K562 (cell line): ENCODE measurements around the gene TMEM135. TPM values are rescaled to one million over a fixed set of nuclear protein-coding genes. Genes with fewer than 3 reads are reported as not detected.

Source experiments
- ATAC-seq: fragments of 200-7000 bp; cut with Tn5 transposase; 3 replicates; pipeline ENCODE4 v1.9.1; 2020; ENCODE audit warnings: moderate library complexity
- BruUV-seq: library from RNA; stranded (reverse); fragments of 400-500 nt; replicated peaks from 2 replicates; lab custom pipeline; 2021; lab: Mats Ljungman, UMichigan
- CTCF ChIA-PET: fragments of 300-600 bp; formaldehyde crosslinking; extraction: SDS; loops from one replicate; lab custom pipeline; 2021; ENCODE audit warnings: low intra/inter-chr PET ratio; lab: Yijun Ruan, JAX
- POLR2A ChIA-PET: fragments of 300-600, 350-650 bp; sonication (Branson Sonifier 250); formaldehyde crosslinking; extraction: SDS; loops from one replicate; lab custom pipeline; 2021; ENCODE audit warnings: antibody characterized with exemption, inconsistent platforms; lab: Yijun Ruan, JAX
- DNase-seq, 4 experiments: peaks; one replicate each; pipeline versions ENCODE4 v3.0.0 to v3.0.0-alpha.2; 2011 to 2018; ENCODE audit warnings: low spot score in 3 of 4, mixed read lengths in 3 of 4; ENCODE audit errors: extremely low read depth in 1 of 4
- FAIRE-seq: peaks from 2 replicates; lab custom pipeline; 2011; peaks lifted over from hg19 to GRCh38; lab: Jason Lieb, UNC
- H2AFZ ChIP-seq: 2 replicates; pipeline ENCODE4 v1.6.0; 2011; ENCODE audit warnings: low read depth, low read length, control low read depth, inconsistent platforms
- H3K27ac ChIP-seq: fragments of 200-600 bp; 3 replicates; pipeline ENCODE4 v1.8.0; 2011; ENCODE audit warnings: low read depth, mild to moderate bottlenecking, control low read depth, inconsistent platforms, low read length, moderate library complexity, mixed read lengths; ENCODE audit errors: extremely low read depth
- H3K27me3 ChIP-seq, 2 experiments: fragments of 300-600 bp in 1 of 2; 2 replicates in 1 of 2; 3 replicates in 1 of 2; pipeline versions ENCODE4 v1.6.0 to v1.8.0; 2011; ENCODE audit warnings: inconsistent platforms in 2 of 2, low read length in 2 of 2, mild to moderate bottlenecking in 1 of 2, mixed read lengths in 1 of 2, moderate library complexity in 1 of 2; ENCODE audit not compliant: control insufficient read depth in 2 of 2, insufficient read depth in 2 of 2
- H3K36me3 ChIP-seq: fragments of 300-600 bp; 3 replicates; pipeline ENCODE4 v1.8.0; 2011; ENCODE audit warnings: mild to moderate bottlenecking, low read length, inconsistent platforms; ENCODE audit not compliant: control insufficient read depth, insufficient read depth
- H3K4me1 ChIP-seq, 2 experiments: fragments of 200-600 bp in 1 of 2; replicated peaks in 1 of 2; 2 replicates in 1 of 2; 3 replicates in 1 of 2; pipeline versions ENCODE4 v1.5.1 to v1.8.0; 2011; ENCODE audit warnings: inconsistent platforms in 2 of 2, low read length in 2 of 2, mild to moderate bottlenecking in 1 of 2, mixed read lengths in 1 of 2, moderate library complexity in 1 of 2; ENCODE audit not compliant: control insufficient read depth in 2 of 2, insufficient read depth in 2 of 2
- H3K4me2 ChIP-seq: 2 replicates; pipeline ENCODE4 v1.6.1; 2011; ENCODE audit warnings: low read length, control low read depth, inconsistent platforms, mixed read lengths; ENCODE audit not compliant: insufficient read depth
- H3K4me3 ChIP-seq: fragments of 200-600 bp; sonication (generic), shearing (Covaris generic); 2 replicates; pipeline ENCODE4 v1.5.1; 2016; ENCODE audit warnings: control low read depth, inconsistent platforms
- H3K79me2 ChIP-seq: fragments of 200-600 bp; 3 replicates; pipeline ENCODE4 v1.8.0; 2011; ENCODE audit warnings: low read length, inconsistent platforms; ENCODE audit not compliant: control insufficient read depth, insufficient read depth
- H3K9ac ChIP-seq, 2 experiments: 2 replicates each; pipeline versions ENCODE4 v1.6.0 to v1.6.1; 2011; ENCODE audit warnings: low read depth in 2 of 2, low read length in 2 of 2, control low read depth in 1 of 2, inconsistent platforms in 1 of 2, mild to moderate bottlenecking in 1 of 2, mixed read lengths in 1 of 2; ENCODE audit not compliant: insufficient read depth in 1 of 2
- H3K9me1 ChIP-seq: one replicate; pipeline ENCODE4 v1.6.0; 2011; ENCODE audit warnings: inconsistent platforms, mild to moderate bottlenecking, low read length, moderate library complexity; ENCODE audit not compliant: control insufficient read depth, insufficient read depth
- H3K9me3 ChIP-seq: replicated peaks from 2 replicates; pipeline ENCODE4 v1.5.1; 2011; ENCODE audit warnings: low read depth, low read length, inconsistent platforms; ENCODE audit not compliant: control insufficient read depth, insufficient read depth
- H4K20me1 ChIP-seq: replicated peaks from 2 replicates; pipeline ENCODE4 v1.6.1; 2011; ENCODE audit warnings: low read length, inconsistent platforms, mixed read lengths; ENCODE audit not compliant: control insufficient read depth, insufficient read depth
- ARNT ChIP-seq, 2 experiments: fragments of 450-650 bp; IDR thresholded peaks; 2 replicates each; pipeline ENCODE4 v1.6.1; 2016; ENCODE audit warnings: mild to moderate bottlenecking in 1 of 2
- BRCA1 ChIP-seq, 2 experiments: fragments of 450-650 bp in 1 of 2; sonication (generic) in 1 of 2; formaldehyde crosslinking in 1 of 2; IDR thresholded peaks; 2 replicates each; pipeline versions ENCODE4 v1.5.0 to v1.6.1; 2017 to 2020; ENCODE audit warnings: mild to moderate bottlenecking in 1 of 2, missing genetic modification reagents in 1 of 2
- CHD1 ChIP-seq: fragments of 200-600 bp; sonication (generic); IDR thresholded peaks from one replicate; pipeline ENCODE4 v1.6.1; 2012; ENCODE audit warnings: mild to moderate bottlenecking, moderate library complexity, low read length, inconsistent platforms
- ETS2 ChIP-seq: IDR thresholded peaks from 2 replicates; pipeline ENCODE4 v1.6.1; 2016; ENCODE audit warnings: borderline replicate concordance, missing genetic modification characterization, mild to moderate bottlenecking, moderate library complexity, missing compliant biosample characterization; ENCODE audit not compliant: poor library complexity, severe bottlenecking
- GATAD2A ChIP-seq: fragments of 450-650 bp; IDR thresholded peaks from 2 replicates; pipeline ENCODE4 v1.6.1; 2017
- MXI1 ChIP-seq: IDR thresholded peaks from 2 replicates; pipeline ENCODE4 v1.6.1; 2011; ENCODE audit warnings: low read depth, mild to moderate bottlenecking, improper control_type of control experiment, low read length
- NEUROD1 ChIP-seq: fragments of 150-350 bp; IDR thresholded peaks from 2 replicates; pipeline ENCODE4 v1.6.1; 2014; ENCODE audit warnings: borderline replicate concordance, low read length, low read depth; ENCODE audit not compliant: partially characterized antibody
- NFE2L1 ChIP-seq: fragments of 450-650 bp; IDR thresholded peaks from 2 replicates; pipeline ENCODE4 v1.6.1; 2016; ENCODE audit warnings: missing genetic modification characterization, low read depth, mild to moderate bottlenecking, missing compliant biosample characterization, moderate library complexity, borderline replicate concordance
- POLR2AphosphoS5 ChIP-seq: IDR thresholded peaks from 2 replicates; pipeline ENCODE4 v1.6.1; 2011; ENCODE audit warnings: mild to moderate bottlenecking, low read depth, low read length, moderate library complexity; ENCODE audit not compliant: control insufficient read depth, insufficient read depth
- SRSF7 ChIP-seq: fragments of 200-400 bp; formaldehyde crosslinking; optimal IDR thresholded peaks from 2 replicates; pipeline ENCODE3; 2017; ENCODE audit warnings: mild to moderate bottlenecking, low read depth, low read length
- ZNF263 ChIP-seq: sonication (generic); formaldehyde crosslinking; IDR thresholded peaks from 2 replicates; pipeline ENCODE4 v1.8.0; 2022; ENCODE audit warnings: mild to moderate bottlenecking, missing genetic modification reagents, borderline replicate concordance
- WGBS: fragments of 100-300 bp; shearing (Covaris generic); methylation state at CpG from one replicate; pipeline ENCODE4 v1.1.6; 2016; ENCODE audit warnings: low coverage, mixed read lengths; ENCODE audit not compliant: insufficient coverage; ENCODE audit errors: missing lambda C conversion rate; 5-methylcytosine and 5-hydroxymethylcytosine counted together
- in situ Hi-C: fragments of 300-500 bp; cut with MboI; formaldehyde crosslinking; loops from 4 replicates; pipeline ENCODE4 v1.15.0; 2018; ENCODE audit warnings: inconsistent platforms, mixed read lengths
- intact Hi-C: fragments of 100-400 bp; cut with micrococcal nuclease; formaldehyde crosslinking; loops from 2 replicates; pipeline ENCODE4 v1.14.2; 2022
- polyA plus RNA-seq, 8 experiments: library from polyadenylated mRNA; depleted of rRNA in 4 of 8; stranded (reverse) in 5 of 8; unstranded in 3 of 8; fragments of >200 nt; fragmentation: Nextera tagmentation in 2 of 8; fragmentation: Illumina TruSeq in 1 of 8; extraction: Ambion mirVana in 2 of 8; extraction: Trizol in 1 of 8; gene quantifications; 2 replicates each; pipeline versions ENCODE4 v1.2.1 to v1.2.3, GENCODE V29; 2011 to 2014; ENCODE audit warnings: inconsistent platforms in 1 of 8, missing spikeins in 1 of 8
- total RNA-seq, 7 experiments: library from RNA; depleted of rRNA in 6 of 7; stranded (reverse); fragments of >200 nt in 6 of 7; fragmentation: Illumina TruSeq in 2 of 7; extraction: Trizol in 2 of 7; gene quantifications; 2 replicates each; pipeline versions ENCODE4 v1.2.1 to v1.2.3, GENCODE V29; 2011 to 2021; ENCODE audit warnings: low replicate concordance in 1 of 7
- TF ChIP-seq, protein P1 (sequence below), 3 experiments: IDR thresholded peaks in 2 of 3; conservative IDR thresholded peaks in 1 of 3; 2 replicates each; pipeline ENCODE4 v1.5.1; 2011 to 2012; ENCODE audit warnings: low read length in 3 of 3, mild to moderate bottlenecking in 3 of 3, control low read depth in 2 of 3, improper control_type of control experiment in 1 of 3, inconsistent platforms in 1 of 3, low read depth in 1 of 3, mixed read lengths in 1 of 3, moderate library complexity in 1 of 3; ENCODE audit not compliant: insufficient read depth in 2 of 3
- TF ChIP-seq, protein P2 (sequence below): fragments of 450-650 bp; IDR thresholded peaks from 2 replicates; pipeline ENCODE4 v1.6.1; 2014; ENCODE audit warnings: low read depth, mild to moderate bottlenecking, moderate library complexity, borderline replicate concordance

The TMEM135 gene
- total and polyA plus RNA-seq, 9 of the 15 experiments (the other 6 are each of a cell fraction or from before 2014, with no cell fraction given) = 17.3 to 53.6 (median 24.9) TPM

DNA sequence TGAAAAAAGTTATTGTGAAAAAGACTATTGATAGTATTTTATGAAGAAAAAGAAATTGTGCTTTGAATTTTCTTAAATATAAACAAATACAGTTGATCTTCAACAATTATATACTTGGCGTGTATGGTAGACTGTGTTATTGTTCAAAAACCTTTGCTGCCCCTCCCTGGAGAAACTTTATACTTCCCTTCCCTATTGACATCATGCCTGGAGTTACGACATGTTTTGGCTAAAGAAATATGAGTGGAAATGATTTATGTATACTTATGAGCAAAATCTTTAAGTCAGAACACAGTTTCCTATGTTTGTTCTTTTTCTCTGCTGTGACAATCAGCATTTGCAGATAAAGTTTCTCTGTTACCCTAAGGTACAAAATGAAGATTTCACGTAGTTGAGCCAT lies 243.8 kb downstream of the TMEM135 start (continued):
- TF ChIP-seq, protein P1, sequence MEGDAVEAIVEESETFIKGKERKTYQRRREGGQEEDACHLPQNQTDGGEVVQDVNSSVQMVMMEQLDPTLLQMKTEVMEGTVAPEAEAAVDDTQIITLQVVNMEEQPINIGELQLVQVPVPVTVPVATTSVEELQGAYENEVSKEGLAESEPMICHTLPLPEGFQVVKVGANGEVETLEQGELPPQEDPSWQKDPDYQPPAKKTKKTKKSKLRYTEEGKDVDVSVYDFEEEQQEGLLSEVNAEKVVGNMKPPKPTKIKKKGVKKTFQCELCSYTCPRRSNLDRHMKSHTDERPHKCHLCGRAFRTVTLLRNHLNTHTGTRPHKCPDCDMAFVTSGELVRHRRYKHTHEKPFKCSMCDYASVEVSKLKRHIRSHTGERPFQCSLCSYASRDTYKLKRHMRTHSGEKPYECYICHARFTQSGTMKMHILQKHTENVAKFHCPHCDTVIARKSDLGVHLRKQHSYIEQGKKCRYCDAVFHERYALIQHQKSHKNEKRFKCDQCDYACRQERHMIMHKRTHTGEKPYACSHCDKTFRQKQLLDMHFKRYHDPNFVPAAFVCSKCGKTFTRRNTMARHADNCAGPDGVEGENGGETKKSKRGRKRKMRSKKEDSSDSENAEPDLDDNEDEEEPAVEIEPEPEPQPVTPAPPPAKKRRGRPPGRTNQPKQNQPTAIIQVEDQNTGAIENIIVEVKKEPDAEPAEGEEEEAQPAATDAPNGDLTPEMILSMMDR (IDR thresholded peaks at IDR 0.05 in 2 of 3, conservative IDR thresholded peaks at IDR 0.05 in 1 of 3; ENCODE audit: insufficient read depth in 2 of 3, low read depth in 1 of 3, low read length in 3 of 3) = peak in 1 of 3 experiments; percentile 44; a peak in 2 of 6 replicates

DNA sequence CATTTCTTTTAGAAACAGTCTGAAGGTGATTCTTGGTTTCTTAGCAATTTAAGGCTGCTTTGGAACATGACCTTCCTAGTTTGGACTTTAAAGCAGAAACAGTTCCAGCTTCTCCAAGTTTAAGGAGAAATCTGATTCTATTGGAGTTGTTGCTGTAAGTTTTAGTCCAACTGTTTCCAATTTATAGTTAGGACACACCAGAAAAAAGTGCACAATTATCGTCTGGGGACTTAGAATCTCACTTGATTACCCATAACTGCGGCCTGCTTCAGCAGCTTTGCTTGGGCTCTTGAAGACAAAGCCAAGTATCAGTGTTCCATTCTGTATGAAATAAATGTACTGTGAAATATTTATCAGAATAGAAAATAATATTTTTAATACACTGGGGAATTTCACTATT lies 246.6 kb downstream of the TMEM135 start:
- ChIA-PET CTCF (no interaction called here), POLR2A (no interaction called here)
- ATAC-seq (no peak), DNase-seq (no peak), FAIRE-seq (no peak)
- H3K4me3 ChIP-seq = no peak overlapping the region
- H3K36me3 ChIP-seq = no peaks in the 10 kb centered on the region
- H3K9ac ChIP-seq = no peak overlapping the region
- H3K27me3 ChIP-seq = no peaks in the 10 kb centered on the region
- H3K27ac ChIP-seq = no peak overlapping the region
- H3K4me1 ChIP-seq = no peaks in the 10 kb centered on the region
- no peaks in the 10 kb centered on the region for H3K79me2 ChIP-seq
- no peaks in the 10 kb centered on the region for H4K20me1 ChIP-seq
- H2AFZ ChIP-seq = no peak overlapping the region
- no peak overlapping the region for H3K4me2 ChIP-seq
- H3K9me1 ChIP-seq = no peaks in the 10 kb centered on the region
- no TSS peak for BruUV-seq
- H3K9me3 ChIP-seq = no peaks in the 10 kb centered on the region; the same call in 1 of the 2 replicates
- in situ Hi-C loops (loop anchor here (10.0 kb wide), 1 partner anchor 420 kb away; no protein-coding TSS in a partner anchor), intact Hi-C loops (no loop called here)
- 44% methylated on average over 2 of the region's 2 CpGs for WGBS
- TF ChIP-seq ETS2 (tag) = no peak
- TF ChIP-seq ZNF263 (CRISPR knock-in tag) = no peak
- TF ChIP-seq, protein P2, sequence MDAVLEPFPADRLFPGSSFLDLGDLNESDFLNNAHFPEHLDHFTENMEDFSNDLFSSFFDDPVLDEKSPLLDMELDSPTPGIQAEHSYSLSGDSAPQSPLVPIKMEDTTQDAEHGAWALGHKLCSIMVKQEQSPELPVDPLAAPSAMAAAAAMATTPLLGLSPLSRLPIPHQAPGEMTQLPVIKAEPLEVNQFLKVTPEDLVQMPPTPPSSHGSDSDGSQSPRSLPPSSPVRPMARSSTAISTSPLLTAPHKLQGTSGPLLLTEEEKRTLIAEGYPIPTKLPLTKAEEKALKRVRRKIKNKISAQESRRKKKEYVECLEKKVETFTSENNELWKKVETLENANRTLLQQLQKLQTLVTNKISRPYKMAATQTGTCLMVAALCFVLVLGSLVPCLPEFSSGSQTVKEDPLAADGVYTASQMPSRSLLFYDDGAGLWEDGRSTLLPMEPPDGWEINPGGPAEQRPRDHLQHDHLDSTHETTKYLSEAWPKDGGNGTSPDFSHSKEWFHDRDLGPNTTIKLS = no peak
- no peak for TF ChIP-seq GATAD2A
- TF ChIP-seq POLR2AphosphoS5 = no peak
- TF ChIP-seq MXI1 = no peak
- no peak for TF ChIP-seq BRCA1 (IDR thresholded peaks at IDR 0.05)
- TF ChIP-seq BRCA1 (CRISPR knock-in tag; IDR thresholded peaks at IDR 0.05) = no peak
- TF ChIP-seq NEUROD1 = no peak
- no peak for TF ChIP-seq NFE2L1 (tag)
- no peak for TF ChIP-seq CHD1
- TF ChIP-seq SRSF7 = no peak
- TF ChIP-seq ARNT (IDR thresholded peaks at IDR 0.05) = no peak
